Effector CD4-positive, alpha-beta T cell (primary cell): ENCODE data around the gene SLC26A4. TPM values are rescaled to one million over a fixed set of nuclear protein-coding genes. Genes with fewer than 3 reads are reported as not detected.
A peak's percentile ranks its signal among the peaks of the same experiment; 100 is the strongest.
"Not testable (repeated sequence)": the region's sequence is repeated elsewhere in the genome, so short reads cannot be mapped to it uniquely, and the experiment has no call there.

ENCODE experiments used
- DNase-seq: peaks from one replicate; pipeline ENCODE4 v3.0.0-alpha.2; 2020
- total RNA-seq: gene quantifications from one replicate; lab custom pipeline; 2026; lab: John Stamatoyannopoulos, UW

SLC26A4 gene
- total RNA-seq: not detected

- peak; percentile 3 for DNase-seq
Observed at GRCh38 chr7:107660381-107661080, at the start of gene SLC26A4. TSS of gene SLC26A4 (plus strand) at chr7:107660828. CDS start at chr7:107661642, 814 bp downstream.

- no peak for DNase-seq
Observed at GRCh38 chr7:107613439-107613838, 47.2 kb upstream of the SLC26A4 start.

GRCh38 chr7:107613948-107614347, 46.7 kb upstream of the SLC26A4 start:
- no peak for DNase-seq

- no peak for DNase-seq
Observed at GRCh38 chr7:107614425-107614824, 46.2 kb upstream of the SLC26A4 start.

DNA sequence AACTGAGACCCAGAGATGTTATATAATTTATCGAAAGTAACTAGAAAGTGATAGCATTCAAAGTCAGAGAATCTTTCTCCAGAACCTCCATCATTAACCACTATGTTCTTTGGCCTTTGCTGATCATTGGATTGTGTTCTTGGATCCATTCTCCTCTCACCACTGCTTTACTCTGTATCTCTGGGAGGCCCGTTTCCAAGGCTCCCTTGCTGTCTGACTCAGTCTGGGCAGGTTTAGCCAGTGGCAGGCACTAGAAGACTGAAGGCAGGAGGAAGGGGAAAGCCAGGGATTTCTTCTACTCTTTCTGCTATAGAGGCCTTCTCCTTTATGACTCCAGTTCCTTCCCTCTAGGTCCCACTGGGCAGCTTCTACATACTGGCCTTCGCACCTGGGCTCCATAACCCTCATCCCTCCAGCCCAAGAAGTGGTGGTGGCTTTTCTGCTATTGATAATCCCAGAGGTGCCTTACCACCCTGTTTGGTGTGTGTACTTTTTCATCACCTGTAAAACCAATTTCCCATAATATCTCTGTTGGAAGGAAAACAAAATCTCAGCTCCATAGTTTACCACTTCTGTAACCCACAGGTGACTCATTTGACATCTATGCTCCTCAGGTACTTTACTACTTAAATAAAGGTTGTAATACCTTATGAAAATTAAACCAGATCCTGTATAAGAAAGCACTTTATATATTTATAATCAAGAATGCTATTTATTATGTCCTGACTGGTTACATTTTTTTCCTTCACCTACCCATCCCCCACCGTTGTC, 44.5 kb upstream of the SLC26A4 start:
- no peak for DNase-seq

DNA sequence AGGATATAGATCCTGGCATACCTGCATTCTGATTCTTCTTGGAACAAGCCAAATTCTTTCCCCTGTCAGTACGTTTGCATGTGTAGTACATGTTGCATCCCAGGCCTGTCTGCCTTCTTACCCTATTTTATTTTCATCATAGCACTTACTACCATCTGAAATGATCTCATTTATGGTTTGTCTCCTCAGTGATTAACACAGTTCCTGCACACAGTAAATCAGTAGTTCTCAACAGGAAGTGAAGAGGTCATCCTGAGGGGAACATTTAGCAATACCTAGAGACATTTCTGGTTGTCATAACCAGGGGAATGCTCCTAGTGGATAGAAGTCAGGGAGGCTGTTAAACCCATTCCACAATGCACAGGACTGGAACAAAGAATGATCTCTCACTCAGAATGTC, 38.2 kb upstream of the SLC26A4 start:
- no peak for DNase-seq

- no peak for DNase-seq
Observed at GRCh38 chr7:107622894-107623293, 37.7 kb upstream of the SLC26A4 start.

DNA sequence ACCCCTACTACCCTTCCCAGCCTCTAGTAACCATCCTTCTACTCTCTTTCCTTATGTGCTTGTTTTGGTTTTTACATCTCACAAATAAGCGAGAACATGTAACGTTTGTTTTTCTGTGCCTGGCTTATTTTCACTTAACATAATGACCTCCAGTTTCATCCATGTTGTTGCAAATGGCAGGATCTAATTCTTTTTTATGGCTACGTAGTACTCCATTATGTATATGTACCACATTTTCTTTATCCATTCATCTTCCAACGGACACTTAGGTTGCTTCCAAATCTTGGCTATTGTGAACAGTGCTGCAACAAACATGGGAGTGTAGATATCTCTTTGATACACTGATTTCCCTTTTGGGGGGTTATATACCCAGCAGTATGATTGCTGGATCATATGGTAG, 33.6 kb upstream of the SLC26A4 start:
- no peak for DNase-seq

- DNase-seq: no peak
Observed at GRCh38 chr7:107628461-107629064, 32.1 kb upstream of the SLC26A4 start.

DNA sequence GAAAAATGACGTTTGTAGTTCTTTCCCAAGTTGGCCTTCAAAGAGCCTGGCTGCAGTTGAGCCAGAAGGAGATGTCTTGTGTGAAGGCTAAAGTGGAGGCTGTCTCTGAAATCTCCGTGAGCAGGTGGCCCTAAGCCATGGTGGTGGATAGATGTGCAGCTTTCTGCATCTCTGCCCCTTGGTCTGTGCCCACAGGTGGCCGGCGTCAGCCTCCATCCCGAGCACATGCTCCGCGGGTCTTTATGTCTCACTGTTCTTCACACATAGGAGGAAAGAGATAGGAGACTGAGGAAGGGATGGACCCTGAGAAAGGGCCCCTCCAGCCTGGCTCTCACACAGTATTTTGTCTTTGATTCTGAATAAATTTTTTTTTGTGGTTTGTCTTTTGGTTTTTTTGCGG, 30.3 kb upstream of the SLC26A4 start:
- no peak for DNase-seq

GRCh38 chr7:107631588-107632491, 28.8 kb upstream of the SLC26A4 start:
- no peak for DNase-seq

- DNase-seq: no peak
Observed at GRCh38 chr7:107632492-107632865, 28.1 kb upstream of the SLC26A4 start.

DNA sequence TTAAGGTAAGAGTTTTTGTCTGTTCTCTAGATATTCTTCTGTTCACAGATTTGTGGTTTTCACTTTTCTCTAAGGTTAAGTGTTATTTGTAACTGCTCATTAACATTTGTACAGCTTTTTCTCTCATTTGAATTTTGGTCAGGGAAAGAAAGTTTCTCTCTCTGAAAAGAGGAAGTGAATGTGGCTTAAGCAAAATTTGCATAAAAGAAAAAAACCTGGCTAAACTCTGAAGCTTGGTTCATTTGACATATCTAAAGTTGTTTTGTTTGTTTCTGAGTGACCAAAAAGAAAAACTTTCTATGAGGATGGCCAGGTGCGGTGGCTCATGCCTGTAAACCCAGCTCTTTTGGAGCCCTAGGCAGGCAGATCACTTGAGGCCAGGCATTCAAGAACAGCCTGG, 22.0 kb upstream of the SLC26A4 start:
- DNase-seq: no peak

- DNase-seq: not testable (repeated sequence)
Observed at GRCh38 chr7:107639070-107639469, 21.6 kb upstream of the SLC26A4 start.

DNA sequence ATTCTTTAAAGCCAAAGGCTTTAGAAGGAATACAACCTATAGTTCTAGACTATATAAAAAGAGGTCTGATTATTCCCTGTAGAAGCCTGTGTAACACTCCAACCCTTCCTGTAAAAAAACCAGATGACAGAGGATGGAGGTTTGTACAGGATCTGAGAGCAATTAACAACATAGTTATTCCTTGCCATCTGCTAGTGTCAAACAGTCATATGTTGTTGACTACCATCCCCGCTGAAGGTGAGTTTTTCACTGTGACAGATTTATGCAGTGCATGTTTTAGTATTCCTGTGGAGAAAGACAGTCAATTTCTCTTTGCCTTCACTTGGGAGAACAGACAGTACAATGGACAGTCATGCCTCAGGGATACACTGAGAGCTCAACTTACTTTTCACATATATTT, 19.0 kb upstream of the SLC26A4 start:
- DNase-seq: no peak

- DNase-seq: no peak
Observed at GRCh38 chr7:107642501-107642900, 18.1 kb upstream of the SLC26A4 start.

GRCh38 chr7:107643407-107643806, 17.2 kb upstream of the SLC26A4 start:
- no peak for DNase-seq

DNA sequence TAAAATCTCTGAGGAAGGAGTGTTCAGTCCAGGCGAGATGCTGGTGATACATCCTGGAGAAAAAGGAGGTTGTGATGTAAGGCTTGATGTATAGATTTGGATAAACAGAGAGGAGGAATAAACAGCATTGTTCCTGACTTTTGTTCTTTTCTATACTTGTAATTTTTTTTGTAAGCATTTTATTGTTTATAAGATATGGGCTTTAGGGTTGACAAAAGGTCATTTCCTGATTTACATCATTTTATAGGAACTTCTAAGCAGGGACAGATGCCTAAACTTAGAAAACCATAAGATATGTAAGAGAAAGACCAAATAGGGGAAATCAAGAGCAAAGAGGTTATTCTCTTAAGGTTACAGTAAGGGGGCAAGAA, 16.7 kb upstream of the SLC26A4 start:
- no peak for DNase-seq

DNA sequence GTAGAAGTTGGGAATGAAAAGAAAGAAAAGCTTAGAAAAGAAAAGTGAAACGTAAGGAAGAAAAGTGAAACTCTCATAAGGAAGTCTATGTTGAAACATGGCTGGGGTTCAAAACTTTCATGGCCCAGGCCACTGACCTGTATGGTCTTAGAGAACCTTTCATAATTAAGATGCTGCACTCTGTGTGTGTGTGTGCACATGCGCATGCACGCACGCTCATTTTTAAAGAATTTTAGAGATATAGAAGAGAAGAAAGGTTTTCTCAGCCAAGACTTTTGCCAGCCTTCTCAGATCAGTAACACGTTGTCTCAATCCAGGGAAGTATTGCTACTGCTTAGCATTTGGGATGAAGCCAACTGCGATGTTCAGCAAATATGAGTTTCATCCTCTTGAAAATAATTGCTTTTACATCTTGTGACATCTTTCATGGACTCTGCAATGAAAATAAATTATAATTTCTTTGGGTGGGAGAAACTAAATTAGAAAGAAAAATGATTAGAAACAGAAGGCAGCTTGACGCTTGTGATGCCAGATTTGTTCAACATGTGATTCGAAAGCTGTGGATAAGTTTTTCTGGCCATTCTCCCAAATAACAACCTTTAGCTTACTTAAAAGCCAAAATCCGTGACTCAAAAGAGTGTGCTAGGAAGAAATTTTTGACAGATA, 16.2 kb upstream of the SLC26A4 start:
- DNase-seq: no peak

GRCh38 chr7:107652642-107653041, 8.0 kb upstream of the SLC26A4 start:
- DNase-seq: no peak

DNA sequence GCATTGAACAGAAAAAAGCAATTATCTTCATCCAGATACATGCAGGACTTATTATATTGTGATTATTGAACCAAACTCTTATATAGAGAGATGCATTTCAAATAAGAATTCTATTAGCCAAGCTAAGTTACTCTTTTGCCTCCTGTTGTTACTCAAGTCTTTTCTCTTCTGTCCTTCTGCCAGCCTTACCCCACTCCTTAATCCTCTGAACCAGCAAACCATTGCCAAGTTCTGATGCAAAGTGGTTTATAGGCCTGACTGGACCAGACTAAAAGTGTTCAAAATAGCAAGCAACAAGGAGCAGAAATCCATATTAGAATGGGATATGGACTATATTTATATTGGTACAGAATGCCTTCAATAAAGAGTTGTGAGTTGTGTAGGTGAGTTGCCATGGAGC, 2.2 kb upstream of the SLC26A4 start:
- DNase-seq: no peak

GRCh38 chr7:107659666-107660065, 962 bp upstream of the SLC26A4 start:
- no peak for DNase-seq
